GM19395 (cell line): ENCODE results near the gene LRRC59.
A peak's percentile ranks its signal among the peaks of the same experiment; 100 is the strongest.
"Not testable (repeated sequence)": the region's sequence is repeated elsewhere in the genome, so short reads cannot be mapped to it uniquely, and the experiment has no call there.

ENCODE experiments used
- ATAC-seq: cut with Tn5 transposase; IDR thresholded peaks from one replicate; pipeline ENCODE4 v1.9.1; 2021; ENCODE audit warnings: mild to moderate bottlenecking, moderate library complexity; ENCODE audit not compliant: unreplicated experiment

The LRRC59 gene

GRCh38 chr17:50397111-50397918 is at the start of gene LRRC59:
LRRC59 (minus strand) TSS chr17:50397523; CDS start chr17:50397317, 206 bp downstream.
- peak; percentile 93 for ATAC-seq

GRCh38 chr17:50445730-50446325 is 48.5 kb upstream of the LRRC59 start:
- ATAC-seq, result no peak

GRCh38 chr17:50444841-50445715 is 47.8 kb upstream of the LRRC59 start:
- no peak for ATAC-seq

- no peak for ATAC-seq
These were observed 46.2 kb upstream of the LRRC59 start for GRCh38 chr17:50443505-50443974.

- no peak for ATAC-seq
These were observed 43.8 kb upstream of the LRRC59 start for GRCh38 chr17:50440838-50441829.

- no peak for ATAC-seq
These were observed 43.0 kb upstream of the LRRC59 start for GRCh38 chr17:50440172-50440837.

GRCh38 chr17:50439008-50439407 is 41.7 kb upstream of the LRRC59 start:
- no peak for ATAC-seq

- no peak for ATAC-seq
These were observed 40.1 kb upstream of the LRRC59 start for GRCh38 chr17:50437409-50437808.

GRCh38 chr17:50432125-50432762 is 34.9 kb upstream of the LRRC59 start:
- ATAC-seq, result no peak

GRCh38 chr17:50430821-50431618 is 33.7 kb upstream of the LRRC59 start:
- ATAC-seq, result no peak

GRCh38 chr17:50429793-50430192 is 32.5 kb upstream of the LRRC59 start:
- ATAC-seq, result no peak

GRCh38 chr17:50428831-50429424 is 31.6 kb upstream of the LRRC59 start:
- ATAC-seq, result no peak

GRCh38 chr17:50428126-50428525 is 30.8 kb upstream of the LRRC59 start:
- not testable (repeated sequence) for ATAC-seq

GRCh38 chr17:50426814-50427787 is 29.8 kb upstream of the LRRC59 start:
- peak; percentile 31 for ATAC-seq

GRCh38 chr17:50426472-50426782 is 29.1 kb upstream of the LRRC59 start:
- peak; percentile 26 for ATAC-seq

GRCh38 chr17:50425682-50426471 is 28.6 kb upstream of the LRRC59 start, which contains the start of gene ACSF2:
ACSF2 (plus strand) TSS chr17:50426218; CDS start chr17:50426262, 44 bp downstream.
- peak; percentile 56 for ATAC-seq
